ENCODE results near the gene FGD2. TPM values are rescaled to one million over a fixed set of nuclear protein-coding genes. Genes with fewer than 3 reads are reported as not detected.

FGD2 gene
- total and polyA plus RNA-seq, 2 donors (not counting 3 experiments of a cell fraction or from before 2014, with no cell fraction given), result not detected

- H3K9ac ChIP-seq (replicated peaks; ENCODE audit: extremely low read depth, insufficient read depth, low read length), result no peak overlapping the region
- no peaks in the 10 kb centered on the region for H3K36me3 ChIP-seq (ENCODE audit: control insufficient read depth in 2 of 2, extremely low read depth in 1 of 2, insufficient read depth in 2 of 2, low read length in 2 of 2)
- no peak overlapping the region for H3K27ac ChIP-seq (ENCODE audit: insufficient read depth, low read depth, low read length)
- H2AFZ ChIP-seq (ENCODE audit: low read depth, low read length), result no peak overlapping the region
- peaks cover 0 to 11% of the 10 kb centered on the region in 2 experiments for H3K27me3 ChIP-seq (ENCODE audit: control insufficient read depth in 2 of 2, insufficient read depth in 2 of 2, low read length in 2 of 2)
- no TSS peak for BruUV-seq (replicated peaks)
- FAIRE-seq (no peak), DNase-seq (ENCODE audit: low read depth, low spot score) (no peak)
- H3K4me2 ChIP-seq (ENCODE audit: insufficient read depth, low read length), result no peak overlapping the region
- TF ChIP-seq POLR2A (IDR thresholded peaks at IDR 0.05; ENCODE audit: low read depth, low read length) (no peak), FOS (IDR thresholded peaks at IDR 0.05; ENCODE audit: borderline replicate concordance, insufficient read depth, low read length) (no peak)
- no peaks in the 10 kb centered on the region for H3K4me1 ChIP-seq (ENCODE audit: control insufficient read depth, extremely low read depth, insufficient read depth, low read length)
- no peaks in the 10 kb centered on the region for H3K9me1 ChIP-seq (replicated peaks; ENCODE audit: control insufficient read depth, extremely low read depth, insufficient read depth, low read length)
- ChIA-PET CTCF (no interaction called here), POLR2A (no interaction called here)
- no peaks in the 10 kb centered on the region for H4K20me1 ChIP-seq (replicated peaks; ENCODE audit: control insufficient read depth, extremely low read depth, insufficient read depth, low read length)
- no peaks in the 10 kb centered on the region for H3K9me3 ChIP-seq (replicated peaks; ENCODE audit: control insufficient read depth, insufficient read depth, low read length)
- H3K79me2 ChIP-seq (ENCODE audit: control insufficient read depth, insufficient read depth, low read length), result no peaks in the 10 kb centered on the region
- intact Hi-C loops (cut with micrococcal nuclease) (no loop called here), dilution Hi-C loops (cut with MboI; ENCODE audit: extremely low pct_ligation_motif_present, low sequenced_read_pairs) (no loop called here)
- H3K4me3 ChIP-seq (replicated peaks in 1 of 3; ENCODE audit: insufficient read depth in 1 of 3, low read depth in 1 of 3, low read length in 3 of 3), result no peak overlapping the region
These were observed 7.4 kb upstream of the FGD2 start for GRCh38 chr6:36997811-36998722.

GRCh38 chr6:36998723-36999038 is 6.8 kb upstream of the FGD2 start:
- FAIRE-seq, result no peak
- no peak overlapping the region for H3K9ac ChIP-seq (replicated peaks; ENCODE audit: extremely low read depth, insufficient read depth, low read length)
- CTCF ChIA-PET, result no interaction called here
- no peaks in the 10 kb centered on the region for H4K20me1 ChIP-seq (replicated peaks; ENCODE audit: control insufficient read depth, extremely low read depth, insufficient read depth, low read length)
- no TSS peak for BruUV-seq (replicated peaks)
- H3K27ac ChIP-seq (ENCODE audit: insufficient read depth, low read depth, low read length), result no peak overlapping the region
- H3K4me1 ChIP-seq (ENCODE audit: control insufficient read depth, extremely low read depth, insufficient read depth, low read length), result no peaks in the 10 kb centered on the region
- H3K9me3 ChIP-seq (replicated peaks; ENCODE audit: control insufficient read depth, insufficient read depth, low read length), result no peaks in the 10 kb centered on the region
- intact Hi-C loops (cut with micrococcal nuclease) (no loop called here), dilution Hi-C loops (cut with MboI; ENCODE audit: extremely low pct_ligation_motif_present, low sequenced_read_pairs) (no loop called here)
- no peak overlapping the region for H2AFZ ChIP-seq (ENCODE audit: low read depth, low read length)
- H3K79me2 ChIP-seq (ENCODE audit: control insufficient read depth, insufficient read depth, low read length), result no peaks in the 10 kb centered on the region
- POLR2A ChIA-PET, result no interaction called here
- peaks cover 0 to 11% of the 10 kb centered on the region in 2 experiments for H3K27me3 ChIP-seq (ENCODE audit: control insufficient read depth in 2 of 2, insufficient read depth in 2 of 2, low read length in 2 of 2)
- TF ChIP-seq EZH2 (IDR thresholded peaks at IDR 0.05; ENCODE audit: borderline replicate concordance, low read depth, low read length, severe bottlenecking) (no peak), POLR2AphosphoS5 (IDR thresholded peaks at IDR 0.05; ENCODE audit: insufficient read depth, low read depth, low read length) (no peak), MAX (IDR thresholded peaks at IDR 0.05; ENCODE audit: insufficient read depth, insufficient read length) (no peak), CTCF (IDR thresholded peaks at IDR 0.05; ENCODE audit: extremely low read depth in 1 of 2, insufficient read depth in 1 of 2, low read depth in 1 of 2, low read length in 2 of 2) (no peak), JUN (IDR thresholded peaks at IDR 0.05; ENCODE audit: borderline replicate concordance, insufficient read depth, insufficient read length, low read depth) (no peak), FOS (IDR thresholded peaks at IDR 0.05; ENCODE audit: borderline replicate concordance, insufficient read depth, low read length) (no peak), GATA2 (IDR thresholded peaks at IDR 0.05; ENCODE audit: insufficient read depth, insufficient read length, low read depth, low read length) (no peak), MYC (IDR thresholded peaks at IDR 0.05; ENCODE audit: low read depth, low read length) (no peak), POLR2A (IDR thresholded peaks at IDR 0.05; ENCODE audit: low read depth, low read length) (no peak)
- H3K4me2 ChIP-seq (ENCODE audit: insufficient read depth, low read length), result no peak overlapping the region
- no peak for DNase-seq (ENCODE audit: low read depth, low spot score)
- H3K4me3 ChIP-seq (replicated peaks in 1 of 3; ENCODE audit: insufficient read depth in 1 of 3, low read depth in 1 of 3, low read length in 3 of 3), result no peak overlapping the region
- H3K9me1 ChIP-seq (replicated peaks; ENCODE audit: control insufficient read depth, extremely low read depth, insufficient read depth, low read length), result no peaks in the 10 kb centered on the region
- H3K36me3 ChIP-seq (ENCODE audit: control insufficient read depth in 2 of 2, extremely low read depth in 1 of 2, insufficient read depth in 2 of 2, low read length in 2 of 2), result no peaks in the 10 kb centered on the region

Data from endothelial cell of umbilical vein (primary cell).